ENCODE results near the gene SLCO4A1.

SLCO4A1 gene

GRCh38 chr20:62653951-62654685 is 11.8 kb downstream of the SLCO4A1 start:
- TF ChIP-seq CTCF (IDR thresholded peaks at IDR 0.05; ENCODE audit: low read depth, low read length), result no peak
- Histone ChIP-seq H3K27me3 (no peaks in the 10 kb centered on the region), H3K9me3 (no peaks in the 10 kb centered on the region), H3K36me3 (peaks cover 45% of the 10 kb centered on the region), H3K4me1 (peaks cover 41% of the 10 kb centered on the region), H3K4me3 (ENCODE audit: low read depth, low read length) (no peak overlapping the region)
- no peak for DNase-seq

- peaks cover 27% of the 10 kb centered on the region for H3K4me1 ChIP-seq
- H3K27me3 ChIP-seq, result no peaks in the 10 kb centered on the region
- H3K4me3 ChIP-seq (ENCODE audit: low read depth, low read length), result no peak overlapping the region
- H3K9me3 ChIP-seq, result no peaks in the 10 kb centered on the region
- DNase-seq, result no peak
- peaks cover 43% of the 10 kb centered on the region for H3K36me3 ChIP-seq
- no peak for TF ChIP-seq CTCF (IDR thresholded peaks at IDR 0.05; ENCODE audit: low read depth, low read length)
Observed at GRCh38 chr20:62655282-62656196, 13.2 kb downstream of the SLCO4A1 start.

GRCh38 chr20:62656197-62656918 is 14.1 kb downstream of the SLCO4A1 start:
- Histone ChIP-seq H3K4me3 (ENCODE audit: low read depth, low read length) (no peak overlapping the region), H3K4me1 (peaks cover 18% of the 10 kb centered on the region), H3K27me3 (no peaks in the 10 kb centered on the region), H3K36me3 (peaks cover 43% of the 10 kb centered on the region), H3K9me3 (no peaks in the 10 kb centered on the region)
- TF ChIP-seq CTCF (IDR thresholded peaks at IDR 0.05; ENCODE audit: low read depth, low read length), result no peak
- no peak for DNase-seq

GRCh38 chr20:62656919-62657588 is 14.8 kb downstream of the SLCO4A1 start:
- peaks cover 43% of the 10 kb centered on the region for H3K36me3 ChIP-seq
- H3K27me3 ChIP-seq, result no peaks in the 10 kb centered on the region
- no peak for TF ChIP-seq CTCF (IDR thresholded peaks at IDR 0.05; ENCODE audit: low read depth, low read length)
- H3K4me3 ChIP-seq (ENCODE audit: low read depth, low read length), result no peak overlapping the region
- DNase-seq, result no peak
- peaks cover 13% of the 10 kb centered on the region for H3K4me1 ChIP-seq
- no peaks in the 10 kb centered on the region for H3K9me3 ChIP-seq

- no peaks in the 10 kb centered on the region for H3K27me3 ChIP-seq
- H3K36me3 ChIP-seq, result peaks cover 39% of the 10 kb centered on the region
- DNase-seq, result no peak
- no peak overlapping the region for H3K4me3 ChIP-seq (ENCODE audit: low read depth, low read length)
- H3K4me1 ChIP-seq, result peaks cover 9% of the 10 kb centered on the region
- TF ChIP-seq CTCF (IDR thresholded peaks at IDR 0.05; ENCODE audit: low read depth, low read length), result no peak
- no peaks in the 10 kb centered on the region for H3K9me3 ChIP-seq
Observed at GRCh38 chr20:62657589-62657942, 15.3 kb downstream of the SLCO4A1 start.
